ENCODE data around the gene IL1R1. TPM values are rescaled to one million over a fixed set of nuclear protein-coding genes. Genes with fewer than 3 reads are reported as not detected.

IL1R1 gene
- total RNA-seq, 2 donors from 2014 or later, result 65.1 to 281 TPM

DNA sequence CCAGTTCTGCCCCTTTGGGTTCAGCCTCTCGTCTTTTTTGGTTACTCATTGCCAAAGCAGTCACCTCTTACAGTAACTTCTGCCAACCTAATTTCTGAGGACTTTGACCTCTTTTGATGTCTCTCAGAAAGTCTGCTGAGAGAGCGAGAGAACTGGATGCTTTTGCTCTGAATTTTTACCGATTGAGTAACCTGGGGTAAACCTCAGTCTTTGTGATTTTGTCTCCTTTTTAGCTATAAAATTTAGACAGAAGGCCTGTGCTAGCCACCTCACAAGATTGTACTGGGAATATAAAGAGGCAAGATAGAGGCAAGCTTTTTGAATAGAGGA is 34.8 kb upstream of the IL1R1 start:
- peaks cover 9 to 53% of the 10 kb centered on the region in 2 donors for H3K4me1 ChIP-seq (ENCODE audit: control insufficient read depth in 1 of 2, low read depth in 2 of 2)
- no peaks in the 10 kb centered on the region for H3K9me3 ChIP-seq
- TF ChIP-seq, protein P1, sequence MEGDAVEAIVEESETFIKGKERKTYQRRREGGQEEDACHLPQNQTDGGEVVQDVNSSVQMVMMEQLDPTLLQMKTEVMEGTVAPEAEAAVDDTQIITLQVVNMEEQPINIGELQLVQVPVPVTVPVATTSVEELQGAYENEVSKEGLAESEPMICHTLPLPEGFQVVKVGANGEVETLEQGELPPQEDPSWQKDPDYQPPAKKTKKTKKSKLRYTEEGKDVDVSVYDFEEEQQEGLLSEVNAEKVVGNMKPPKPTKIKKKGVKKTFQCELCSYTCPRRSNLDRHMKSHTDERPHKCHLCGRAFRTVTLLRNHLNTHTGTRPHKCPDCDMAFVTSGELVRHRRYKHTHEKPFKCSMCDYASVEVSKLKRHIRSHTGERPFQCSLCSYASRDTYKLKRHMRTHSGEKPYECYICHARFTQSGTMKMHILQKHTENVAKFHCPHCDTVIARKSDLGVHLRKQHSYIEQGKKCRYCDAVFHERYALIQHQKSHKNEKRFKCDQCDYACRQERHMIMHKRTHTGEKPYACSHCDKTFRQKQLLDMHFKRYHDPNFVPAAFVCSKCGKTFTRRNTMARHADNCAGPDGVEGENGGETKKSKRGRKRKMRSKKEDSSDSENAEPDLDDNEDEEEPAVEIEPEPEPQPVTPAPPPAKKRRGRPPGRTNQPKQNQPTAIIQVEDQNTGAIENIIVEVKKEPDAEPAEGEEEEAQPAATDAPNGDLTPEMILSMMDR (IDR thresholded peaks at IDR 0.05), result no peak
- no peak overlapping the region for H3K4me3 ChIP-seq
- H3K36me3 ChIP-seq, result no peaks in the 10 kb centered on the region
- no peaks in the 10 kb centered on the region for H3K27me3 ChIP-seq (replicated peaks; ENCODE audit: insufficient read depth)
- ATAC-seq (ENCODE audit: insufficient number of reproducible peaks, low FRiP score, low read depth) (no peak), DNase-seq (ENCODE audit: low spot score) (no peak)
- no peak overlapping the region for H3K27ac ChIP-seq

- no peaks in the 10 kb centered on the region for H3K27me3 ChIP-seq (replicated peaks; ENCODE audit: insufficient read depth)
- H3K36me3 ChIP-seq, result no peaks in the 10 kb centered on the region
- H3K4me3 ChIP-seq, result no peak overlapping the region
- TF ChIP-seq, protein P1 (IDR thresholded peaks at IDR 0.05), result no peak
- ATAC-seq (ENCODE audit: insufficient number of reproducible peaks, low FRiP score, low read depth) (no peak), DNase-seq (ENCODE audit: low spot score) (no peak)
- H3K27ac ChIP-seq, result no peak overlapping the region
- no peaks in the 10 kb centered on the region for H3K9me3 ChIP-seq
- peaks cover 9 to 45% of the 10 kb centered on the region in 2 donors for H3K4me1 ChIP-seq (ENCODE audit: control insufficient read depth in 1 of 2, low read depth in 2 of 2)
These were observed 33.5 kb upstream of the IL1R1 start for GRCh38 chr2:102109016-102109415.

DNA sequence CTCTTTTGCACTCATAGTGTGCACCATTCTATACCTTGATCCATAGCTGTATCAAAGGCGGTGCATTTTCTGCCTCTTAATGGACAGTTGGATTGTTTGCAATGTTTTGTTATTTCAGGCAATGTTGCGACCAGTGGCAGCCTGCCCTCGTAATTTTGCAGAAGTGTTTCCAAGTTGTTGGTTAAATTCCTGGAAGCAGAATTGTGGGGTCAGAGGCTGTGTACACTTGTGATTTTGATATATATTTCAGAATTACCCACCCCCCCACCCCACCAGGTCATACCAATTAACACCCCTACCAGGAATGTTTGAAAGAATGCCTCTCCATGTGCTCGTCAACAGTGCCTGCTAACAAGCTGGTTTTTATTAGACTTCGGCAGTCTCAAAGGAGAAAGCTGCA is 32.4 kb upstream of the IL1R1 start:
- Histone ChIP-seq H3K4me3 (peak overlapping the region; percentile 47), H3K27ac (peak overlapping the region in 1 of 2 donors; percentile 29)
- ATAC-seq (ENCODE audit: insufficient number of reproducible peaks, low FRiP score, low read depth), result no peak

DNA sequence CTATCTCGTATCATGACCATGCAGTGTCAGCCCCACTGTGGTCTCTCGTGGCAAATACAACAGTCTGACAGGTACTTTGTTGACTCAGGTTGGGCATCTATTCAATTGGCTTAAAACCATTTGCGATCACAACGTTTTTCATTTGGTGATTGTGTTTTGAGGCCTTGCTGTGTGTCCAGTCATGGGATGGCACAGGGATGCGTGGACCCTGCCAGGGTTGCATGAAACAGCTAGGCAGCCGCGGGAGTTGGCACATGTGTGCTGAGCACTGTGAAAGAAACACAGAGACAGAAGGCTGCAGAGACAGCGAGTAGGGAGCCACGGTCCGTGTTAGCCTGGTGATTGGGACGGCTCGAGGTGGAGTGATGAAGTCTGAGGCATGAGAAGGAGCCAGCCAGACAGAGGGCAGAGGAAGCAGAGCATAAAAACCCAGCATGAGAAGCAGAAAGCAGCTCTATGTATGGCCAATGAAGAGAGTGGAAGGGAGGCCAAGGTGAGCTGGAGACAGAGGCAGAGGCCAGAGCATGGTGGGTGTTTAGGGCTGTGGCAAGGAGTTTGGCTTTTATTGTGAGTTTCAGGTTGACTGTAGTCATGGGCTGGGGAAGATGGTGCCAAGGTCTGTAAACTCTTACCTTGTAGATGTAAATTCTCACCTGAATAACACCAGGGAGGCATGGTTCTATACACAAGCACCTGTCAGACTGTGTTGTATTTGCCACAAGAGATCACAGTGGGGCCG is 31.8 kb upstream of the IL1R1 start:
- ATAC-seq (ENCODE audit: insufficient number of reproducible peaks, low FRiP score, low read depth) (no peak), DNase-seq (ENCODE audit: low spot score) (no peak)
- H3K4me3 ChIP-seq, result peak overlapping the region; percentile 47
- peaks cover 15 to 47% of the 10 kb centered on the region in 2 donors for H3K4me1 ChIP-seq (ENCODE audit: control insufficient read depth in 1 of 2, low read depth in 2 of 2)
- H3K27ac ChIP-seq, result peak overlapping the region in 1 of 2 donors; percentile 29
- no peaks in the 10 kb centered on the region for H3K27me3 ChIP-seq (replicated peaks; ENCODE audit: insufficient read depth)
- no peaks in the 10 kb centered on the region for H3K9me3 ChIP-seq
- H3K36me3 ChIP-seq, result no peaks in the 10 kb centered on the region
- TF ChIP-seq, protein P1 (IDR thresholded peaks at IDR 0.05), result no peak

More for the DNA sequence above, 32.4 kb upstream of the IL1R1 start:
- Histone ChIP-seq H3K9me3 (no peaks in the 10 kb centered on the region), H3K27me3 (replicated peaks; ENCODE audit: insufficient read depth) (no peaks in the 10 kb centered on the region), H3K4me1 (ENCODE audit: control insufficient read depth in 1 of 2, low read depth in 2 of 2) (peaks cover 15 to 48% of the 10 kb centered on the region in 2 donors), H3K36me3 (no peaks in the 10 kb centered on the region)
- DNase-seq (ENCODE audit: low spot score), result no peak
- TF ChIP-seq, protein P1 (IDR thresholded peaks at IDR 0.05), result no peak

DNA sequence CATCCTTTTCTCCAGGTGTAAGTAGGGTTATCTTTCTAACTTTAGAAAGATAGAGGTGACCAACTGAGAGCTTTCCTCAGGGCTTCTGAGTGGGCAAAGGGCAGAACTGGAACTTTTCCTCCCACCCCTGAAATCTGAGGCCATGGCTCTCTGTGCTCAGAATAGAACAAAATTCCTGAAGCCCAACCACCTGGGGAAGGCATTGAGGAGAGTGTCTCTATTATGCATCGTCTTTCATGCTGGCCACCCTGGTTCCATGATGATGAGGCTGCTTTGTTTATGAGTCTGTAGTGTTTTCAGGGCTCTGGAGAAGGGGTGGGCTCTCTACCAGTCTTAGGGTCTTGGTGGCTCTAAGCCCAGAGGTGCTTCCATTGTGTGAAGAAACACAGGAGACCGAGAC is 30.7 kb upstream of the IL1R1 start:
- DNase-seq (ENCODE audit: low spot score), result no peak
- H3K9me3 ChIP-seq, result no peaks in the 10 kb centered on the region
- no peak for ATAC-seq (ENCODE audit: insufficient number of reproducible peaks, low FRiP score, low read depth)
- no peaks in the 10 kb centered on the region for H3K36me3 ChIP-seq
- H3K27ac ChIP-seq, result peak overlapping the region in 1 of 2 donors; percentile 29
- H3K4me3 ChIP-seq, result no peak overlapping the region
- H3K4me1 ChIP-seq (ENCODE audit: control insufficient read depth in 1 of 2, low read depth in 2 of 2), result peaks cover 15 to 41% of the 10 kb centered on the region in 2 donors
- no peaks in the 10 kb centered on the region for H3K27me3 ChIP-seq (replicated peaks; ENCODE audit: insufficient read depth)
- TF ChIP-seq, protein P1 (IDR thresholded peaks at IDR 0.05), result no peak
